Measurements from ENCODE around the gene ZNF423.

GRCh38 chr16:49867234-49867633 is 11.3 kb upstream of the ZNF423 start:
- no peak for TF ChIP-seq SUZ12 (IDR thresholded peaks at IDR 0.05; ENCODE audit: extremely low read depth, insufficient read depth, insufficient read length)
- TF ChIP-seq ZNF274 (IDR thresholded peaks at IDR 0.05; ENCODE audit: low read depth, low read length) = no peak
